Putamen (tissue), 1 donor: Measurements from ENCODE around the gene ERBB4.

Experiments used
- DNase-seq: peaks from one replicate; pipeline ENCODE4 v3.0.0-alpha.2; 2016; ENCODE audit warnings: low spot score

Gene ERBB4

DNA sequence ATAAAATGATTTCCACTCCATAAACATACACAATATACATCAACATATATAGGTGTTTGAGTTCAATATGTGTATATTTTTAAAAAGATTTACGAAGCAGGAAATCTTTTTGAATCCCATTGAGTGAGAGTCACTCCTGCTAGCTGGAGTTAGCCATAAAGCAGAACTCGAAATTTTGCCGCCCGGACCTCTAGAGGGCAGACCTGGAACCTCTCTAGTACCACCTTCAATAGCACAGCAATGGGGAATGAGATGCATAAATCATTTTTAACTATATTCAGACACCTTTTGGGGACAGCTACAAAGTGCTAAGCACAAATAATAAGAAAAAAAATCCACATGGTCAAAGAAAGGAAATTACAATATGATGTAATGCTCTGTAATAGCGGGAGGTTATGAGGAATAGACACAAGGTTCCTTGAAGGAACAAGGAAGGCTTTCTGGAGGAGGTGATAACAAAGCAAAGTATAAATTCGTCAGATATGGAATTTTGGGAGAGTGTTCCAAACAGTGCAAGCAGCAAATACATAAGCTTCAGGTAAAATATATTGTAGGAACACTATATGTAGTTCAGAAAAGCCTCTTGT is 533.4 kb downstream of the ERBB4 start:
- DNase-seq = peak; percentile 12

DNA sequence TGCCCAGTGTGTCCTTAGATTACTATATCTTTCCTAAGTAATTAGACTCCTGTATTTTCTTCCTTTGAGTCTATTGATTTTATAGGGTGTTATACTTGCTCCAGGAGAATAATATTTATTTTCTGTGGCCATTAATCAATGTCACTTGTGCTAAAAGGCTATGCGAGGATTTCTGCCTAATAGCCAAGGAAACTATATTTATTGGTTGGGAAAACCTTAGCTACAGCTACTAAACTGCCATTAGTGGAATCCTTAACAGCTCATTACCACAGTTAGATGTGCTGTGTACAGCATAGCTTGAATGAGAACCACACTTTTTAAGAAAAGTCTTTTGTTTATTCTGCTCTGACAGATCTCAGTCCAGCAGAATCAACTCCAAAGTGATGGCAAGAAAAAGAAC is 537.3 kb downstream of the ERBB4 start:
- DNase-seq = no peak

DNA sequence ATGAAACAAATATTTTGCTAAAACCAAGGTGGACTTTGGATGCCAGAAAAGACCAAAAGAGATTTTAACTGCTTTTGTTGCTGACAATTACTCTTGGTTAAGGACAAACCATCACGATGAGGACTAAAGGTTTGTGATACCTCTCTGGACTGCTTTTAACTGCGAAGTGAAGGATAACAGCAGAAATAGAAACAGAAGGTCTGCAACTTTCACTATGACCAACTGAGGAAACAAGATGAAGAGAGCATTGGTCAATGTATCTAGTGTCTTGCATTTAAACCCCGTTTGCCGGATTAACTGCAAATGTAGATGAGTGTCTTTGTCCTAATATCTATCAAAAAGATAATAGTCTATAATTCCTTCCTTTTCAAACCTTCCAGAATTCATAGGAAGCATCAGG is 541.7 kb downstream of the ERBB4 start:
- no peak for DNase-seq

DNA sequence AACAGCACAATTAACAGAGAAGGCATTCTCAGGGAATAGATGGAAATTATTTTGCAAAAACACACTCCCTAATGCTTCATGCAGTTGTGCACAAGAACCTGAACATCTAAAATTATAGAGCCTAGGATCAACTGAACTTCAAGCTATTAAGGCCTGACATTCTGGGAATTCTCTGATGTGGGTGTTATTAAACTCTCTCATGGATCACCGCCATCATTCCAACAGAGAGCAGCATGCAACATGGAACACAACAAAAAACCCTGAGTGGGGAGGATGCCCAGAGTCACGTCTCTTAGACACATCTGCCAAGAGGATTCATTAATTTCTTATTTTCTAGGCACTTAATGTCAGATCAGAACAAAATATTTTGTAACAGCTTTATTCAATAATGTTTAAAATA is 543.8 kb downstream of the ERBB4 start:
- DNase-seq = no peak

DNA sequence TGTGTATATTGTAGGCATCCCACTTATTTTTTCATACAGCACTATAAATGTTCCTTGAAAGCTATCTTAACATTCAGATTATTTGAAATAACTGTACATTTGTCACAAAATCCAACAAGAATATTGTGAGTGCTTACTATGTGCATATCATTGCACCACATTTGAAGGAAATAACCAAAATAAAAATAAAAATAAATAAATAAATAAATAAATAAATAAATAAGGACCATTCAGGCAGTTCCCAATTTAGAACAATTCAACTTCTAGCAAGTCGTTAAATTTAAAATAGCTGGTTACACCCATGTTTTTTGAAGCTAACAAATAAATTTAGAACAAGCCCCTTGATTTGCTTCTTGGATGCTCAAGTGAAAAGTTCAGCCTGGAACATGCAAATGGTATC is 548.3 kb downstream of the ERBB4 start:
- DNase-seq = no peak

DNA sequence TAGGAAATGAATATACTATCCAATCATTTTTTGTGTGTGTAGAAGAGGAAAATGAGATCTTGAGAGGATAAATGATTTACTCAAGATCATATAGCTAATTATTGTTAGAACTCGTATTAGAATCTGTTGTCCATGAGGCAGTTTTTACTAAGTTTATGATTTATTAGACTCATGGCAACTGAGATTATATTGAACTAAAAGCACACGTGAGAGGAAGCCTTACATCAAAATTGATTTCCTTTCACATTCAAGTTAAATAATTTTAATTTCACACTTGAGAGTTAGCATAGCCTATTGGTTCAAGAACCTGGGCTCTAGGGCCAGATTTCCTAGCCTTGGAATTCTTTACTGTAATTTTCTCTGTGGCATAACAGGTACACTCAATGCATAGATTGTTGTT is 552.3 kb downstream of the ERBB4 start:
- no peak for DNase-seq

DNA sequence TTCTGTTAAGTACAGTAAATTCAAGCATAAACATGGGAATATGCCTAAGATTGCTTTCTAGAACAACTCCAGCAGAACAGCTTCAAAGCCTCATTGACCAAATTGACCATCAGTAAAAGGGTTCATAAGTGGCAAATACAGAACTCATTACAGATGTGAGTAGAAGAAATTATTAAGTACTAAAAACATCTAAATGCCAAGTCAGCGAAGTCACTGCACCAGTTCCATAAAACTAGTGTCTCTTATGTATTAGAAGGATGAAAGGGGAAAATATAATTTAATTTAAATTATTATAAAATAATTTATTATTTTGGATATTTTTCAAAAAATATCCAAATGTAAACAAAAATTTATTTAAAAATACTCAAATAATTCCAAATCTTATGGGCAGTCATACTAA is 553.2 kb downstream of the ERBB4 start:
- no peak for DNase-seq

DNA sequence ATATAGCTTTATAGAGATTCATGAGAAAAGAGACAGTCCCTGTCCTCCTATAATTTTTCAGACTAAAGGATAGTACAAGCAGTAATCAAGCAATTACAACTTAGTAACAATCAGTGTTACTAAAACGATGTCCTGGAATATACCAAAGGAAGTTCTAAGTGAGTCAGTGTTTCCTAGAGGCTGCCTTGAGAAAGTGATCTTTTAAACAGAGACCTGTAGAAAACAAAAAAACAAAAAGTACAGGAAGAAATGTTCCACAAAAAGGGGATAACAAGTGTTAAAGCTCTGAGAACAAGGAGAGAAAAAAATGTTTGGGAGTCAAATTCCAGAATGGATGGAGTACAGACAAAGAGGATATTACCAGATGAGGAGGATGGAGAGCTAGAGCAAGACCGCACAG is 556.4 kb downstream of the ERBB4 start:
- DNase-seq = no peak

DNA sequence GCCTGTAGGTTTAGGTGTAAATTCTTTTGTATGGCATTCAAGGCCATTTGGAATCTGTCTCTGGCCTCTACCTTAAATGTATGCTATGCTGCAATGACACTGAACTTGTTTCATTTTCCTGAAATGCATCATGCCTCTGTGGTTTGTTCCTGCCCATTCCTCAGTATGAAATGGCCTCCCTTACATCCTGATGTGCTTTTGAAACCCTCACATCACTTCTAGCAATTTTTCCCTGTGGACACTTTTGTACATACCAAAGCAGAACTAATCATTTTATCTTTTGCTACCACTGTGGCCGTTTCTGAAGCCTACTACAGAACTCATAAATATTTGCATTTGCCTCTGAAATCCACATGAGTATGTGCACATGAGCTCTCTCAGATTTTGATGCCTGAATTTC is 557.2 kb downstream of the ERBB4 start:
- no peak for DNase-seq

DNA sequence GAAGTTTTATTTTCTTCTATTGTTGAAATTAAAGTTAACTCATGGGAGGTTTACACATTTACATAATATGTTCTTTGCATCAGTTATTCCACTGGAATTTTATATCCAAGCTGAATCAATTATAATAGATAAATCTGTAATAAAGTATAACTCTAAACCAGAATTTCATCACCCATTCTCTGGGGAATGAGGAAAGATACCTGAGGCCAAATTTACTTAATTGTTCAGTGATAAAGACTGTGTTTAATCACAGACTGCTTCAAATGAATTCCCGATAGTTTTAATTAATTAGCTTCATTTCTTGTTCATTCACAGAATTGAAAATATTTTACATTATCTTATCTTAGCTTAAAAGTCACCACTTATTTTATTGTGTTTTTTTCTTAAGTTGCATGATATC is 562.5 kb downstream of the ERBB4 start:
- no peak for DNase-seq

DNA sequence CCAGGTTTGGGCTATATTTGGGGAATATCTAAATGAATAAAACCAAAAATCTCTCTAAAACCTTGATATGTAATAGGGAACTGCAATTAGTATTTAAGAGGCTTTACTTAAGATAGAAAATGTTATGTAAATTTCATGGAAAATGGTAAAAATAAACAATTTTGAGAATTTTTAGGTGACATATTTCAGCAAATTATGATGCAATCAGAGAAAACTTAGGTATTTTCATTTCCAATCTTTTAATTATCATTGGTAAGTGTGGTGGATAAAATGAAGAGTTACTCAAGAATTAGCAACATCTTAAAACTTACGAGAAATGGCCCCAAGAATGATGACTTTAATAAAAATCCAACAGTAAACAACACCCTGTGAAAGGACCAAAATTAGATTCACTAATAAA is 571.4 kb downstream of the ERBB4 start:
- no peak for DNase-seq

DNA sequence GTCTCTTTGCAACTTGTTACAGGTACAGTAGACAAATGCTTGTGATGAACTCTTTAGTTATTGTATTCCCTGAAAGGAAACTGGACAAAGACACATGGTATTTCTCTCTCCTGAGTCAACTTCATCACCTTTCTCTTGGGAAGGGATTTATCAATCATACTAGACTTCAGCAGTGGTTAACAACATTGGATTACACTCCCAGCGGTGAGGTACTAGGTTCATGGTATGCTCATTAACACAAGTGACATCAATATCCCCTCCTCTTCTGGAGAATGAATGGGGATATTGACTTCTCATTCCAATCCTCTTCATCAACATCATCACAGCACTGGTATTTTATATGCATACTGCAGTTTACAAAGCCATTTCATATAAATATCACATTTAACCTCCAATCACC is 574.6 kb downstream of the ERBB4 start:
- no peak for DNase-seq

DNA sequence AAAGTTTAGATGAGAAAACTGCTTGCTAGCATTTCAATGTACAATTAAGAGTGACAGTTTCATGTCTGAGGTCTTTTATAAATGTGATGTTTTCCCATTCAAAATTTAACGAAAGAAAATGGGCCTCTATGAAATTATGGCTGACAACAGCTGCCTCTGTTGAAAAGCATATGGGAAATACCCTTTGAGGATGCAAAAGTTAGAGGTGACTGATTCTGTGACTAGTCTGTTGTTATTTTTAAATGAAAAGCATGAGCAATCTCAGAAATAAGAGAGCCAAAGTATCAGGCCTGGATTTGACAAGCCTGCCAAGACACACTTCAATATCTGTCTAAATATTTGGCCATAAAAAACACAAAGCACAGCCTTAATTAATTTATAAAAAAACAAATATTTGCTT is 580.8 kb downstream of the ERBB4 start:
- DNase-seq = no peak

DNA sequence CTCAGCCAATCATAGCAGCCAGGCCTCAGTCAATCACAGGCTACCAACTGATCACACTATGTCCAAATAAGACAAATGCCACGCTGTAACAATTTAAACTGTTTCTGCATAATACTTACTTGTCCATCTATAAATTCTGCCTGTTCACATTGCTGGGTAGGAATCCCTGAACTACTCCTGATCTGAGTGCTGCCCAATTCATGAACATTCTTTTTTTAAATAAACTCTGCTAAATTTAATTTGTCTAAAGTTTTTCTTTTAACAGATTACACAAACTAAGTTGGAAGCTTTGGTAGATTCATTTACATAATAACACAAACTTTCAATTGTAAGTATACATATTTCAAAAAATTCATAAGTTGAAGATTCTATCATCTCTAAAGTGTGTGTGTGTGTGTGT is 583.0 kb downstream of the ERBB4 start:
- no peak for DNase-seq

DNA sequence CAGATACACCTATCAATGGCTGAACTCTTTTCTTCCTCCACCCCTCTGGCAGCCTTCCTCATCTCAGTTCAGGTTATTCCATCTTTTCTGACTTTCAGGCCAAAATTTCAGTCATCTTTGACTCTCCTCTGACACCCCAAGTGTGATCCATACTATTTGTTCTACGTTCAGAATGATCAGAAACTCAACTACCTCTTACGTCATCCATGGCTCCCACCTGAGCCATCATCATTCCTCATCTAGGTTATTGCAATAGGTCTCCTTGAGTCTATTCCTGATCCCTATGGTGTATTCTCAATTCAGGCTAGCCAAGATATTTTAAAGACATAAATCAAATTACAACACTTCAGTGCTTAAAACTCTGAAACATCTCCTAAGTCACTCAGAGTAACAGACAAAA is 589.7 kb downstream of the ERBB4 start:
- DNase-seq = no peak

DNA sequence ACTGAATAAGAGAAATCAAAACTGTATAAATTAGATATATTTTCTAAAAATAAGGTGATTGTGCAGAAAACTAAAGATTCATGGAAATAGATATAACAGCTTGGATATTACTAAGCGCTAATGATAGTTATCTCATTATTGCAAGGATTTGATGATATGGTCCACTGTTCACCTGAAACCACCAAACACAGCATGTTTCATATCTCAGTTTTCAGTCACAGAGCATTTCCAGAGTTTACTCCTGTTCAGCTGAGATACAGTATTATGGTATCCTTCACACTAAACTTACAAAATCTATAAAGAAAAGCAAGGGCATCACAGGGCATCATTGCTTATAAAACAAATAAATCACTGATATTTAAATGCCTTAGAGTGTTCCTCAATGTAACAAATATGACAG is 591.6 kb downstream of the ERBB4 start:
- no peak for DNase-seq

DNA sequence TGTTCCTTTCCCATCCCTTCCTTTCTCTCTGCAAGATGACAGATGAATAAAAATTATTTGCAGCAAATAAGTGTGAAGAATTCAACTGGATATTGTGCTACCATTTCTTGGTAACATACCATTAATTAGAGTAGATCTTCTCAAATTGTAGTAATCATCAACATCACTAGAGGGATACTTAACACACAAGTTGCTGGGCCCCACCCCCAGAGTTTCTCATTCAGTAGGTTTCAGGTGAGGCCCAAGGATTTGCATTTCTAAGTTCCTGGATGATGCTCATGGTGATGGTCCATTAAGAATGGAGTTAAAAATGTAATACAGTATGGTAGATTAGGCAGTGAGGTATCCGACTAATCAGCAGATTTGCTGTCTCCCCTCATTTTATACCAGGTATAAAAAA is 594.0 kb downstream of the ERBB4 start:
- DNase-seq = no peak

DNA sequence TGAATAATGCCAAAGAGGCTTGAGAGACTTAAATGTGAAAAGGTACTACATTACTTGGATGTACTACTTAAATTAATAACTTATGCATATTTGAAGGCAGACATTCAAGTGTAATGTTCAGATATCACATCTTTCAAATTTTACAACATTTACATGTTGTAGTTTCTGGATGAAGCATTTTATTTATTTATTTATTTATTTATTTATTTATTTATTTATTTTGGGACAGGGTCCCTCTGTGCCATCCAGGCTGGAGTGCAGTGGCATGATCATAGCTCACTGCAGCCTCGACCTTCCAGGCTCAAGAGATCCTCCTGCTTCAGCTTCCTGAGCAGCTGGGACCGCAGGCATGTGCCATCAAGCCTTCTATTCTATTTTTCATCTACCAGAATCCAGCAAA is 596.4 kb downstream of the ERBB4 start:
- DNase-seq = no peak

DNA sequence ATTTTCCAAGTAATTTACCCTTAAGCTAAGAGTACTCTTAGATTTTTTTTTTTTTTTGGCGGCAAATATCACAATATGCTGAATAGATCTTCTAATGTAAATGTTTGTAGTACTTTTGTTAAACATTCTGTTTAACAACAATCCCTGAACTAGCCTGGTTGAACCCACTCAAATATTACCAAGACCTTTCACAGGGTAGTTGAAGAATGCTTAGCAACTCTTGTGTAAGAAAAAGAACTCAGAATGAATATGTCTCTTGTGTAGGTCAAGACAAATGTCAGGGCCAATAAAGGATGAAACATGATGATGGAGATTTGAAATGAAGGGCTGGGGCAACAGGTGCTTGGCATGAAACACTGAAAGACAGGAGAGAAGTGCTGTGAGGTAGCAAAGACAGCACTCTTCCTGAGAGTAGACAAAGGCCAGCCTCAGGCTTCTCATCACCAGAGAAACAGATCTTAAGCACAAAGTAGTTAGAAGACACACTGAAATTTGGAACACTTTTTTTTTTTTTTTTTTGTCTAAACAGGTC is 597.3 kb downstream of the ERBB4 start:
- DNase-seq = no peak

DNA sequence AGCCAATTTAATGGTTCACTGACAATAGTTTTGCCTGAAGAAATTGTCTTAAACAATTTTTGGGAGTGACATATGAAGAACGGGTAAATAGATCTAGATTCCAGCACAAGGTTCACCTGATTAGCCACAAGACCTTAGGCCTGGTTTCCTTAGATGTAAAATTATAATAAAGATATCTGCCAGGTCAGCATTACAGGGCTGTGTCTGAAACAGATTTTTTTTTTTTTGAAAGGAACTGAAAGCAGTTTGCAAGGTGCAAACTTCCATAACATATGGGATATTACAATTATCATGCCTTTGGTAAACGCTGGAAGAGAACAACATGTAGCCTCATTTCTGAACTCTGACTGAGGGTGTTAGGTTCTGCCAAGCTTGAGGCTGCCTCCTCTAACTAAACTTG is 599.4 kb downstream of the ERBB4 start:
- no peak for DNase-seq

DNA sequence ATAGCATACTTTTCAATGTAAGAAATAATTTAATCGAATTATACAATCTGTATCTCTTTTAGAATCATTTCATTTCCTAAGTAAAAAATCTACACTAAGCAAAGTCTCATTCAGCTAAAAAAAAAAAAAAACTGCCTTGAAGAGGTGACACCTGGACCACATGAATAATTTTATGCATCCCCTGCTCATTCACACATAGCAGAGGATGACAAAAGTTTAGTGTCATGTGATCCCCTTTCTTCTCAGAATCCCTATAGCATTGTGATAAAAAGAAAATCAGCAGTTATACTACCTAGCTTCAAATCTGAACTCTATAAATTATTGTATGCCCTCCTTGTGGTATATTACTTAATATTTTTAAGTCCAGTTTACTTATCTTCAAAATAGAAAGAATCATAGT is 603.8 kb downstream of the ERBB4 start:
- no peak for DNase-seq

DNA sequence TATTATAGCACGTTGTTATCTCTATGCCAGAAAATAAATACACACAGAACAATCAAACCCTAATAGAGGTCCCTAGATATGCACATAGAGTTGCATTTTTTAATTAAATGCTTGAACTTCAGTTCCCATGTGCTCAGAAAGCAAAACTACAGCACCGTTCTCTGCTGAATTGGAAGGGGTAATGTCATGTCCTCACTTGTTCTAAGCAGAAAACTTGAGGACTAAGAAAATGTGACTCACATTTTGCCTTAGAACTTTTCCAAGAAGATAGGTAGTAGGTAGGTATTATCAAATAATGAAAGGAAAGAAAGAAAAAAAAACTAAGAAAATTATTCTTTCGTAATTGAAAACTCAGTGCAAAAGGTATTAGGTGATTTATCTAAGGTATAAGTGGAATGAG is 607.3 kb downstream of the ERBB4 start:
- no peak for DNase-seq

DNA sequence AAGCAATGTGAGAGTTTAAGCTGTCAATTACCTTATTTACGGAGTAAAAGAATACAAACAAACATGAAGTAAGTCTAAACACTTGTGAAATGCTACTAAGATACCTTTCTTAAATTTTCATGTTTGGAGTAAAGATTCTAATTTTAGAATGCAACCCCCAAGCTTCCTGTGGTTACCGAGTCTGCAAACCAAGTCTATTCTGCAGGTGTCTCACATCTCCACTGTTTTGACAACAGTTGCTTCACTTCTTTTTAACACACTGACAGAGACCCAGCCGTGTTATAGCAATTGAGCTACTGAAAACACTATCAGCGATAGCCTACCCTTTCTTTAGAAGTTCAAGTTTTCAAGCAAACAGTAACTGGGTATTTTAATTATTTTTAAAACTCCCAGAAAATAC is 608.3 kb downstream of the ERBB4 start:
- no peak for DNase-seq

DNA sequence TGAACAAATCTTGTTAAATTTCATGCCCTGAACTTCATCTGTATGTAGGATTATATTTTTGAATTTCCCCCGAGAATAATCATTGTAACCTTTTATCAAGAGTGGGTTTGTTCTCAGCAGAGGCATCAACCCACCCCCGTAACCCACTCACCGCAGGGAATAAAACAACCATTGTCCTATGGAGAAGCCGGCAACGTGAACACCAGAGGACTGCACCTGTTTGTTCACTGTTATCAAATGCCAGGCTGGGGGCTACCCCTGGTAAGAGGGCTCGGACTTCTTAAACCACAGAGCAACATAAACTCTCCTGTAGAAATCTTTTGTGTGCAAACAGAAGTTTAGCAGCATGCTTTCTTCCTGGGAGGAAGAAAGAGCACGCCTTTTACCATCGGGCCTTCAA is 610.4 kb downstream of the ERBB4 start:
- peak; percentile 22 for DNase-seq

DNA sequence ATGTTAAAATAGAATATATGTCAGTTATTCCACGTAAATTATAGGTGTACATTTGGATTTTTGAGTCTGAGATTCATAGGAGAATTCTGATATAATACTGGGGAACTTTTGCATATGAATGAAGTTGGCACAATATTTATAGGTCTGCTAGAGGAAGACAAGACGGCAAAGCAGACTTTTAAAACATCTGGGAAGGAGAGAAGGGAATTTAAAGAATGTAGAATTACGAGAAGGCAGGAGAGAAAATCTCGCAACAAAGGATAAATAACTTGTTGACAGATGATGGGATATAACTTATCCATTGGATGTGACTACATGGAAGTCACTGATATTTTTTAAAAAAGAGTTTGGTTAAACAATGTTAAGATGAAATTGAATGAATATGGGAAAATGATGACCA is 615.6 kb downstream of the ERBB4 start:
- DNase-seq = no peak
